ENCODE measurements around the gene ARHGAP42. TPM values are rescaled to one million over a fixed set of nuclear protein-coding genes. Genes with fewer than 3 reads are reported as not detected.
A peak's percentile ranks its signal among the peaks of the same experiment; 100 is the strongest.

Gene ARHGAP42
- total and polyA plus RNA-seq, 12 donors, result 2.5 to 25.0 (median 11.5) TPM

DNA sequence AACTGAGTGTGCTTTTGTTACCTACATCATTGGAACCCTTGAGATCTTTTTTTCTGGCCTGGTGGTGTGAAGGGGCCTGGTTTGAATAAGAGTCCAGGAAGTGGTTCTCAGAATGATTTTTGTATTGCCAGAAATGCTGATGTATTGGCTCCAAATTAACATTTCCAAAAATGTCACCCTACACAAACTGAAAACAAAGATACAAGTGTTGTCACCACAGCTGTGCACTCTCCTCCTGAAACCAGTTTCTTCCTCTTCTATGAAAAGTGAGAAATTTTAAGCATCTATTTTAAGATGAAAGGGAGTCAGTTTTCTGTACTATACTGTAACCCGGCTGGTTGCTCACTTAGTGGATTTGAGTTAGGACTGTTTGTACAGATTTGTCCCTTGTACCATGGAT, 223.7 kb downstream of the ARHGAP42 start:
- Histone ChIP-seq H3K36me3 (replicated peaks in 1 of 2) (no peaks in the 10 kb centered on the region), H3K27me3 (no peaks in the 10 kb centered on the region), H3K4me3 (no peak overlapping the region), H3K4me1 (replicated peaks in 1 of 2) (no peaks in the 10 kb centered on the region), H3K9me3 (replicated peaks in 1 of 3) (no peaks in the 10 kb centered on the region), H3K27ac (no peak overlapping the region)
- WGBS, 4 donors, result 79 to 93% (median 88%) methylated on average over 1 of the region's 1 CpG
- TF ChIP-seq, protein P1, sequence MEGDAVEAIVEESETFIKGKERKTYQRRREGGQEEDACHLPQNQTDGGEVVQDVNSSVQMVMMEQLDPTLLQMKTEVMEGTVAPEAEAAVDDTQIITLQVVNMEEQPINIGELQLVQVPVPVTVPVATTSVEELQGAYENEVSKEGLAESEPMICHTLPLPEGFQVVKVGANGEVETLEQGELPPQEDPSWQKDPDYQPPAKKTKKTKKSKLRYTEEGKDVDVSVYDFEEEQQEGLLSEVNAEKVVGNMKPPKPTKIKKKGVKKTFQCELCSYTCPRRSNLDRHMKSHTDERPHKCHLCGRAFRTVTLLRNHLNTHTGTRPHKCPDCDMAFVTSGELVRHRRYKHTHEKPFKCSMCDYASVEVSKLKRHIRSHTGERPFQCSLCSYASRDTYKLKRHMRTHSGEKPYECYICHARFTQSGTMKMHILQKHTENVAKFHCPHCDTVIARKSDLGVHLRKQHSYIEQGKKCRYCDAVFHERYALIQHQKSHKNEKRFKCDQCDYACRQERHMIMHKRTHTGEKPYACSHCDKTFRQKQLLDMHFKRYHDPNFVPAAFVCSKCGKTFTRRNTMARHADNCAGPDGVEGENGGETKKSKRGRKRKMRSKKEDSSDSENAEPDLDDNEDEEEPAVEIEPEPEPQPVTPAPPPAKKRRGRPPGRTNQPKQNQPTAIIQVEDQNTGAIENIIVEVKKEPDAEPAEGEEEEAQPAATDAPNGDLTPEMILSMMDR (IDR thresholded peaks at IDR 0.05), result no peak
- TF ChIP-seq POLR2A (IDR thresholded peaks at IDR 0.05), result no peak
- intact Hi-C loops (cut with DNase I), result no loop called here
- no peak for DNase-seq

DNA sequence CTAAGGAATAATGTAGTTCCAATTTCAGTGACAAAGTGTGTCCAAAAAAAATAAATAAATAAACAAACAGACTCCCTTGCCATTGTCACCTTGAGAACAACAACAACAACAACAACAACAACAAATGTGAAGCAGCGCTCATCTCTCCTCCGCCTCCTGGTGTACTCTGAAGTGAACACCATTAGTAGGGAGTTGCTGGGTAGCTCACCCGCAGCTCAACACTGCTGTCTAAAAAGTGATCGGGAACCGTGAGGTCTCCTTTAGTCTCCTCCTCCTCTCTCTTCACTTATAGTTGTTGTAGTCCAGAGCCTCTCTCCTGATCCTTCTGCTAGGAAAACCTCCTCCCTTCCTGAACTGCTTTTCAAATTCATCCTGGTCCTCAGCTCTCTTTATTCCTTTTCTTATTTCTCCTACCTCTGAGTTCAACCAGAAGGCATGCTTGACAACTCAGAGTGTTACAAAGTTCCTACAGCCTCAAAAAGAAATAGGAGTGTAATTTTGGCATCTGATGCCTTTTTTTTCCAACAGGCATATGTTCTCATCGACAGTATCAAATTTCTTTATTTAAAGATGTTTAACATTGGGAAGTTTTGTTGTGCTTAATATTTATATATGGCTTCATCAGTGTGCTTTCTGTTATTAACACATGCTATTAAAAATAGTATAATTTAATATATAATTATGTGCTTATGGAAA, 227.5 kb downstream of the ARHGAP42 start:
- no peaks in the 10 kb centered on the region for H3K4me1 ChIP-seq (replicated peaks in 1 of 2)
- WGBS, 4 donors, result 91 to 96% (median 94%) methylated on average over 6 of the region's 6 CpGs
- H3K9me3 ChIP-seq (replicated peaks in 1 of 3), result no peaks in the 10 kb centered on the region
- H3K27me3 ChIP-seq, result no peaks in the 10 kb centered on the region
- TF ChIP-seq, protein P1 (IDR thresholded peaks at IDR 0.05), result no peak
- no peak for TF ChIP-seq POLR2A (IDR thresholded peaks at IDR 0.05)
- DNase-seq, result no peak
- no peaks in the 10 kb centered on the region for H3K36me3 ChIP-seq (replicated peaks in 1 of 2)
- H3K27ac ChIP-seq, result no peak overlapping the region
- intact Hi-C loops (cut with DNase I), result no loop called here
- H3K4me3 ChIP-seq, result no peak overlapping the region

GRCh38 chr11:100918551-100919500, 231.7 kb downstream of the ARHGAP42 start:
- Histone ChIP-seq H3K9me3 (replicated peaks in 1 of 3) (no peaks in the 10 kb centered on the region), H3K4me3 (no peak overlapping the region), H3K4me1 (replicated peaks in 1 of 2) (peaks cover 0 to 3% of the 10 kb centered on the region in 2 donors), H3K27me3 (no peaks in the 10 kb centered on the region), H3K36me3 (replicated peaks in 1 of 2) (no peaks in the 10 kb centered on the region), H3K27ac (no peak overlapping the region)
- TF ChIP-seq, protein P1 (IDR thresholded peaks at IDR 0.05), result no peak
- TF ChIP-seq POLR2A (IDR thresholded peaks at IDR 0.05), result no peak
- DNase-seq, result peak in 1 of 7 donors; percentile 6
- intact Hi-C loops (cut with DNase I), result no loop called here
- WGBS, 4 donors, result 65 to 82% (median 68%) methylated on average over 6 of the region's 6 CpGs

DNA sequence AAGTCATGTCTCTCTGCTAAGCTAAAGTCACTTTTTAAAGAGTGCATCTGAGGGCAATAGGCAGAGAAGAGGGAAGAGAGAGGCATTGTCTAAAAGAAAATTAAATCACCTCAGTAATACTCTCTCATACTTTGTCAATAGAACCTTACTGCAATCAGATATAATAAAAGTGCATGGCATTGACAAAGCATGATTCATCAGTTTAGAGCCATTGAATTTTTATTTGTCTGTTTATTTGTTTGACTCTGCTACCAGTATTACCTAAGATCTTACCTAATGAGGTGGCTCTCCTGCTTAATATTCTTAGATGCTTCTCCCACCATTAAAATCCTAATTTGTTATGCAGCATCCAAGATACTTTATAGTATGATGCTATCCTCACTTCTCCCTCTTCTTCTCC, 233.5 kb downstream of the ARHGAP42 start:
- H3K36me3 ChIP-seq (replicated peaks in 1 of 2), result no peaks in the 10 kb centered on the region
- intact Hi-C loops (cut with DNase I), result loop anchor here in 1 of 2 donors (10.0 kb wide), 1 partner anchor 336 kb away; no protein-coding TSS in a partner anchor
- DNase-seq, result no peak
- H3K9me3 ChIP-seq (replicated peaks in 1 of 3), result no peaks in the 10 kb centered on the region
- no peaks in the 10 kb centered on the region for H3K27me3 ChIP-seq
- peaks cover 0 to 5% of the 10 kb centered on the region in 2 donors for H3K4me1 ChIP-seq (replicated peaks in 1 of 2)
- TF ChIP-seq, protein P1 (IDR thresholded peaks at IDR 0.05), result no peak
- no peak for TF ChIP-seq POLR2A (IDR thresholded peaks at IDR 0.05)
- no peak overlapping the region for H3K4me3 ChIP-seq
- no peak overlapping the region for H3K27ac ChIP-seq

All from adrenal gland (tissue), 12 donors.